Measurements from ENCODE around the gene ZNF410. TPM values are rescaled to one million over a fixed set of nuclear protein-coding genes. Genes with fewer than 3 reads are reported as not detected.
"Not testable (repeated sequence)": the region's sequence is repeated elsewhere in the genome, so short reads cannot be mapped to it uniquely, and the experiment has no call there.

ZNF410 gene
- total RNA-seq, 3 donors from 2014 or later, result 38.3 to 47.2 (median 45.1) TPM

- H3K36me3 ChIP-seq (ENCODE audit: low read depth), result peaks cover 3% of the 10 kb centered on the region
- TF ChIP-seq CTCF (IDR thresholded peaks at IDR 0.05), result no peak
- no peak for ATAC-seq
Observed at GRCh38 chr14:73896521-73896920, 9.9 kb downstream of the ZNF410 start.

DNA sequence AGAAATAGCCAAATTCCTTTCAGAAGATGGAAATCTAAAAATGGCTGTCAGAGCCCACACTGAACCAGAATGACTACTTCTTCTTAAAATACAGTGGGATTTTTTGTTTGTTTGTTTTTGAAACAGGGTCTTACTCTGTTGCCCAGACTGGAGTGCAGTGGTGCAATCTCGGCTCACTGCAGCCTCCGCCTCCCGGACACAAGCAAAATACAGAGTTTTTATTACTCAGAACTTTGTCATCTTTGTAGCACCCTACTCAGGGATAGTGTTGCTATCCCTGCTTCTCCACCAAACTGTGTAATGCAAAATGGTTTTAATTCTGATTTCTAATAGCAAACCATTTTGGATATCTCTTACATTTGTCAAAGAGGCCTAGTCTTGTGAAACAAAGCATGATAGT, 16.4 kb downstream of the ZNF410 start:
- TF ChIP-seq CTCF (IDR thresholded peaks at IDR 0.05), result no peak
- no peaks in the 10 kb centered on the region for H3K4me1 ChIP-seq (ENCODE audit: low read depth)
- H3K36me3 ChIP-seq (ENCODE audit: low read depth), result no peaks in the 10 kb centered on the region
- H3K9me3 ChIP-seq, result no peaks in the 10 kb centered on the region
- ATAC-seq, result no peak
- no peak overlapping the region for H3K4me3 ChIP-seq
- DNase-seq, result no peak
- intact Hi-C loops (cut with DNase I, micrococcal nuclease), result no loop called here

More at GRCh38 chr14:73896521-73896920, 9.9 kb downstream of the ZNF410 start:
- no peaks in the 10 kb centered on the region for H3K4me1 ChIP-seq (ENCODE audit: low read depth)
- DNase-seq, result no peak
- intact Hi-C loops (cut with DNase I, micrococcal nuclease), result no loop called here
- no peaks in the 10 kb centered on the region for H3K9me3 ChIP-seq
- H3K4me3 ChIP-seq, result no peak overlapping the region

DNA sequence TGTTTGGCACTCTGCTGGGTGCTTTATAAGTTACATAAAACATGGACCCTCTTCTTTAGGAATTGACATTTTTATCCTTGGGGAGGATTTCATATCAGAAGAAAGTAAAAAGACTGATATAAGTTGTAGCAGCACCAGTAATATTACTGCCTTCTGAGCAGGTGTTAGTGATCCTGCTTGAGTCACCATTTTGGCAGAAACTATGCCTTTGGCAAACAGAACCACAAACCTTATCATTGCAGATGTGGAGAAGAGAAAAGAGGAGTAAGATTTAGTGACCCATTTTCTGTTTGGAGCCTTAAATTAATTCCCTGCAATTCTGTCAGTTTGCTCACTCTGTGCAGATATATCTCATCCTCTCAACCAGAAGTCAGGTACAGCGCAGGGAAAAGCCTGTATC, 23.0 kb downstream of the ZNF410 start:
- intact Hi-C loops (cut with DNase I, micrococcal nuclease), result no loop called here
- no peaks in the 10 kb centered on the region for H3K9me3 ChIP-seq
- DNase-seq (no peak), ATAC-seq (no peak)
- H3K36me3 ChIP-seq (ENCODE audit: low read depth), result no peaks in the 10 kb centered on the region
- H3K4me3 ChIP-seq, result no peak overlapping the region
- no peak for TF ChIP-seq CTCF (IDR thresholded peaks at IDR 0.05)
- no peaks in the 10 kb centered on the region for H3K4me1 ChIP-seq (ENCODE audit: low read depth)

GRCh38 chr14:73913256-73913655, 26.6 kb downstream of the ZNF410 start:
- Histone ChIP-seq H3K9me3 (no peaks in the 10 kb centered on the region), H3K4me1 (ENCODE audit: low read depth) (no peaks in the 10 kb centered on the region), H3K36me3 (ENCODE audit: low read depth) (no peaks in the 10 kb centered on the region), H3K4me3 (no peak overlapping the region)
- ATAC-seq (no peak), DNase-seq (no peak)
- no peak for TF ChIP-seq CTCF (IDR thresholded peaks at IDR 0.05)
- intact Hi-C loops (cut with DNase I, micrococcal nuclease), result no loop called here

- intact Hi-C loops (cut with DNase I, micrococcal nuclease), result no loop called here
- Histone ChIP-seq H3K4me1 (ENCODE audit: low read depth) (no peaks in the 10 kb centered on the region), H3K36me3 (ENCODE audit: low read depth) (no peaks in the 10 kb centered on the region), H3K9me3 (no peaks in the 10 kb centered on the region), H3K4me3 (no peak overlapping the region)
- no peak for TF ChIP-seq CTCF (IDR thresholded peaks at IDR 0.05)
- DNase-seq, result no peak
- no peak for ATAC-seq
Observed at GRCh38 chr14:73916324-73916723, 29.7 kb downstream of the ZNF410 start.

GRCh38 chr14:73919457-73919856, 32.8 kb downstream of the ZNF410 start:
- ATAC-seq; H3K9me3 ChIP-seq; DNase-seq; H3K36me3 ChIP-seq (ENCODE audit: low read depth); H3K4me3 ChIP-seq; intact Hi-C loops (cut with DNase I, micrococcal nuclease); H3K4me1 ChIP-seq (ENCODE audit: low read depth): not testable (repeated sequence)

Measured in mucosa of descending colon (tissue), 3 donors.